ENCODE measurements around the gene TSPAN9.

TSPAN9 gene

GRCh38 chr12:3186546-3187215, 109.5 kb downstream of the TSPAN9 start:
- no peak overlapping the region for H3K9ac ChIP-seq (ENCODE audit: low read length)
- H3K4me3 ChIP-seq (ENCODE audit: low read length) = no peak overlapping the region
- H3K27me3 ChIP-seq (ENCODE audit: control insufficient read depth, insufficient read depth, low read length) = no peaks in the 10 kb centered on the region
- H3K4me1 ChIP-seq (ENCODE audit: control insufficient read depth, insufficient read depth, low read length) = no peaks in the 10 kb centered on the region
- H3K36me3 ChIP-seq (ENCODE audit: control insufficient read depth, insufficient read depth, low read length) = no peaks in the 10 kb centered on the region
- H3K9me3 ChIP-seq (ENCODE audit: control insufficient read depth, low read length) = no peaks in the 10 kb centered on the region

GRCh38 chr12:3187846-3188770, 110.9 kb downstream of the TSPAN9 start:
- no peaks in the 10 kb centered on the region for H3K9me3 ChIP-seq (ENCODE audit: control insufficient read depth, low read length)
- no peaks in the 10 kb centered on the region for H3K36me3 ChIP-seq (ENCODE audit: control insufficient read depth, insufficient read depth, low read length)
- no peak overlapping the region for H3K4me3 ChIP-seq (ENCODE audit: low read length)
- H3K27me3 ChIP-seq (ENCODE audit: control insufficient read depth, insufficient read depth, low read length) = no peaks in the 10 kb centered on the region
- H3K4me1 ChIP-seq (ENCODE audit: control insufficient read depth, insufficient read depth, low read length) = no peaks in the 10 kb centered on the region
- H3K9ac ChIP-seq (ENCODE audit: low read length) = no peak overlapping the region

- Histone ChIP-seq H3K27me3 (ENCODE audit: control insufficient read depth, insufficient read depth, low read length) (no peaks in the 10 kb centered on the region), H3K9me3 (ENCODE audit: control insufficient read depth, low read length) (no peaks in the 10 kb centered on the region), H3K4me1 (ENCODE audit: control insufficient read depth, insufficient read depth, low read length) (no peaks in the 10 kb centered on the region), H3K36me3 (ENCODE audit: control insufficient read depth, insufficient read depth, low read length) (no peaks in the 10 kb centered on the region), H3K4me3 (ENCODE audit: low read length) (no peak overlapping the region), H3K9ac (ENCODE audit: low read length) (no peak overlapping the region)
These were observed 112.1 kb downstream of the TSPAN9 start for GRCh38 chr12:3189282-3189681.

GRCh38 chr12:3190101-3190500, 112.9 kb downstream of the TSPAN9 start:
- Histone ChIP-seq H3K4me3 (ENCODE audit: low read length) (no peak overlapping the region), H3K27me3 (ENCODE audit: control insufficient read depth, insufficient read depth, low read length) (no peaks in the 10 kb centered on the region), H3K9ac (ENCODE audit: low read length) (no peak overlapping the region), H3K36me3 (ENCODE audit: control insufficient read depth, insufficient read depth, low read length) (no peaks in the 10 kb centered on the region), H3K4me1 (ENCODE audit: control insufficient read depth, insufficient read depth, low read length) (no peaks in the 10 kb centered on the region), H3K9me3 (ENCODE audit: control insufficient read depth, low read length) (no peaks in the 10 kb centered on the region)

GRCh38 chr12:3191450-3191849, 114.3 kb downstream of the TSPAN9 start:
- Histone ChIP-seq H3K27me3 (ENCODE audit: control insufficient read depth, insufficient read depth, low read length) (no peaks in the 10 kb centered on the region), H3K4me3 (ENCODE audit: low read length) (no peak overlapping the region), H3K9me3 (ENCODE audit: control insufficient read depth, low read length) (no peaks in the 10 kb centered on the region), H3K9ac (ENCODE audit: low read length) (no peak overlapping the region), H3K4me1 (ENCODE audit: control insufficient read depth, insufficient read depth, low read length) (no peaks in the 10 kb centered on the region), H3K36me3 (ENCODE audit: control insufficient read depth, insufficient read depth, low read length) (no peaks in the 10 kb centered on the region)

- Histone ChIP-seq H3K9ac (ENCODE audit: low read length) (no peak overlapping the region), H3K27me3 (ENCODE audit: control insufficient read depth, insufficient read depth, low read length) (no peaks in the 10 kb centered on the region), H3K4me3 (ENCODE audit: low read length) (no peak overlapping the region), H3K9me3 (ENCODE audit: control insufficient read depth, low read length) (no peaks in the 10 kb centered on the region), H3K36me3 (ENCODE audit: control insufficient read depth, insufficient read depth, low read length) (no peaks in the 10 kb centered on the region), H3K4me1 (ENCODE audit: control insufficient read depth, insufficient read depth, low read length) (no peaks in the 10 kb centered on the region)
These were observed 115.0 kb downstream of the TSPAN9 start for GRCh38 chr12:3192221-3192620.

GRCh38 chr12:3193131-3193530, 116.0 kb downstream of the TSPAN9 start:
- Histone ChIP-seq H3K36me3 (ENCODE audit: control insufficient read depth, insufficient read depth, low read length) (no peaks in the 10 kb centered on the region), H3K4me3 (ENCODE audit: low read length) (no peak overlapping the region), H3K9me3 (ENCODE audit: control insufficient read depth, low read length) (no peaks in the 10 kb centered on the region), H3K27me3 (ENCODE audit: control insufficient read depth, insufficient read depth, low read length) (no peaks in the 10 kb centered on the region), H3K9ac (ENCODE audit: low read length) (no peak overlapping the region), H3K4me1 (ENCODE audit: control insufficient read depth, insufficient read depth, low read length) (no peaks in the 10 kb centered on the region)

- H3K9ac ChIP-seq (ENCODE audit: low read length) = no peak overlapping the region
- no peaks in the 10 kb centered on the region for H3K9me3 ChIP-seq (ENCODE audit: control insufficient read depth, low read length)
- no peaks in the 10 kb centered on the region for H3K36me3 ChIP-seq (ENCODE audit: control insufficient read depth, insufficient read depth, low read length)
- H3K27me3 ChIP-seq (ENCODE audit: control insufficient read depth, insufficient read depth, low read length) = peaks cover under 1% of the 10 kb centered on the region
- no peaks in the 10 kb centered on the region for H3K4me1 ChIP-seq (ENCODE audit: control insufficient read depth, insufficient read depth, low read length)
- H3K4me3 ChIP-seq (ENCODE audit: low read length) = no peak overlapping the region
These were observed 116.6 kb downstream of the TSPAN9 start for GRCh38 chr12:3193755-3194154.

- H3K9ac ChIP-seq (ENCODE audit: low read length) = no peak overlapping the region
- H3K27me3 ChIP-seq (ENCODE audit: control insufficient read depth, insufficient read depth, low read length) = peaks cover 15% of the 10 kb centered on the region
- no peak overlapping the region for H3K4me3 ChIP-seq (ENCODE audit: low read length)
- H3K9me3 ChIP-seq (ENCODE audit: control insufficient read depth, low read length) = no peaks in the 10 kb centered on the region
- peaks cover 5% of the 10 kb centered on the region for H3K4me1 ChIP-seq (ENCODE audit: control insufficient read depth, insufficient read depth, low read length)
- no peaks in the 10 kb centered on the region for H3K36me3 ChIP-seq (ENCODE audit: control insufficient read depth, insufficient read depth, low read length)
These were observed 118.2 kb downstream of the TSPAN9 start for GRCh38 chr12:3195337-3195736.

GRCh38 chr12:3195859-3196483, 118.8 kb downstream of the TSPAN9 start:
- Histone ChIP-seq H3K4me3 (ENCODE audit: low read length) (no peak overlapping the region), H3K36me3 (ENCODE audit: control insufficient read depth, insufficient read depth, low read length) (no peaks in the 10 kb centered on the region), H3K27me3 (ENCODE audit: control insufficient read depth, insufficient read depth, low read length) (peaks cover 19% of the 10 kb centered on the region), H3K9me3 (ENCODE audit: control insufficient read depth, low read length) (no peaks in the 10 kb centered on the region), H3K9ac (ENCODE audit: low read length) (no peak overlapping the region), H3K4me1 (ENCODE audit: control insufficient read depth, insufficient read depth, low read length) (peaks cover 5% of the 10 kb centered on the region)

- Histone ChIP-seq H3K4me1 (ENCODE audit: control insufficient read depth, insufficient read depth, low read length) (peaks cover 5% of the 10 kb centered on the region), H3K9me3 (ENCODE audit: control insufficient read depth, low read length) (no peaks in the 10 kb centered on the region), H3K27me3 (ENCODE audit: control insufficient read depth, insufficient read depth, low read length) (peaks cover 24% of the 10 kb centered on the region), H3K9ac (ENCODE audit: low read length) (no peak overlapping the region), H3K36me3 (ENCODE audit: control insufficient read depth, insufficient read depth, low read length) (no peaks in the 10 kb centered on the region), H3K4me3 (ENCODE audit: low read length) (no peak overlapping the region)
These were observed 119.3 kb downstream of the TSPAN9 start for GRCh38 chr12:3196488-3196887.

Measured in mucosa of stomach (tissue), 1 donor.